SK-N-SH treated with all-trans-retinoic acid at 6 μM for 48 hours (cell line): ENCODE data around the gene CHRNB1.

Experiments used
- ATAC-seq: fragments of 200-7000 bp; cut with Tn5 transposase; 3 replicates; pipeline ENCODE4 v1.9.1; 2020; ENCODE audit warnings: mild to moderate bottlenecking, moderate library complexity
- ARNTL ChIP-seq: fragments of 450-650 bp; formaldehyde crosslinking; IDR thresholded peaks from 2 replicates; pipeline ENCODE4 v1.5.0; 2020; ENCODE audit warnings: low read depth, mild to moderate bottlenecking, moderate library complexity, borderline replicate concordance
- CSDC2 ChIP-seq: fragments of 250-450 bp; sonication (Bioruptor Pico); IDR thresholded peaks from 2 replicates; pipeline ENCODE4 v1.5.0; 2020; ENCODE audit warnings: mild to moderate bottlenecking, moderate library complexity
- ESRRG ChIP-seq: fragments of 250-450 bp; sonication (Bioruptor Pico); IDR thresholded peaks from 2 replicates; pipeline ENCODE4 v1.6.1; 2021; ENCODE audit warnings: mild to moderate bottlenecking
- GLIS3 ChIP-seq: fragments of 250-450 bp; sonication (Bioruptor Pico); IDR thresholded peaks from 2 replicates; pipeline ENCODE4 v1.5.0; 2020; ENCODE audit warnings: mild to moderate bottlenecking, moderate library complexity
- ISL1 ChIP-seq: fragments of 250-450 bp; sonication (Bioruptor Pico); IDR thresholded peaks from 2 replicates; pipeline ENCODE4 v2.1.2; 2022; ENCODE audit warnings: mild to moderate bottlenecking, moderate library complexity
- OSR1 ChIP-seq: fragments of 250-450 bp; sonication (Bioruptor Pico); IDR thresholded peaks from 2 replicates; pipeline ENCODE4 v1.8.0; 2022; ENCODE audit warnings: moderate library complexity, mild to moderate bottlenecking, inconsistent platforms
- PPARA ChIP-seq: fragments of 250-450 bp; sonication (Bioruptor Pico); IDR thresholded peaks from 2 replicates; pipeline ENCODE4 v1.5.0; 2020; ENCODE audit warnings: mild to moderate bottlenecking, borderline replicate concordance
- RARB ChIP-seq: fragments of 250-450 bp; sonication (Bioruptor Pico); IDR thresholded peaks from 2 replicates; pipeline ENCODE4 v1.8.0; 2021; ENCODE audit warnings: mild to moderate bottlenecking, moderate library complexity
- SNAI2 ChIP-seq: fragments of 250-450 bp; sonication (Bioruptor Pico); IDR thresholded peaks from 2 replicates; pipeline ENCODE4 v1.5.0; 2020; ENCODE audit warnings: mild to moderate bottlenecking, moderate library complexity
- TOX ChIP-seq: fragments of 250-450 bp; sonication (Bioruptor Pico); IDR thresholded peaks from 2 replicates; pipeline ENCODE4 v1.8.0; 2021; ENCODE audit warnings: mild to moderate bottlenecking, moderate library complexity, borderline replicate concordance
- ZC3H10 ChIP-seq: fragments of 250-450 bp; sonication (Bioruptor Pico); IDR thresholded peaks from 2 replicates; pipeline ENCODE4 v1.5.1; 2021; ENCODE audit warnings: mild to moderate bottlenecking, moderate library complexity
- ZFP3 ChIP-seq: fragments of 250-450 bp; sonication (Bioruptor Pico); IDR thresholded peaks from 2 replicates; pipeline ENCODE4 v1.5.0; 2020; ENCODE audit warnings: mild to moderate bottlenecking, moderate library complexity
- ZFP30 ChIP-seq: fragments of 450-650 bp; formaldehyde crosslinking; IDR thresholded peaks from 2 replicates; pipeline ENCODE4 v1.5.0; 2022; ENCODE audit warnings: mild to moderate bottlenecking, moderate library complexity
- ZNF70 ChIP-seq: fragments of 450-650 bp; formaldehyde crosslinking; IDR thresholded peaks from 2 replicates; pipeline ENCODE4 v1.5.0; 2020; ENCODE audit warnings: mild to moderate bottlenecking, moderate library complexity
- ZNF8 ChIP-seq: fragments of 450-650 bp; formaldehyde crosslinking; IDR thresholded peaks from 2 replicates; pipeline ENCODE4 v1.5.0; 2020; ENCODE audit warnings: mild to moderate bottlenecking, moderate library complexity
- TF ChIP-seq, protein P1 (sequence below): fragments of 250-450 bp; sonication (Bioruptor Pico); IDR thresholded peaks from 2 replicates; pipeline ENCODE4 v1.8.0; 2020; ENCODE audit warnings: mild to moderate bottlenecking, moderate library complexity, borderline replicate concordance
- TF ChIP-seq, protein P2 (sequence below): fragments of 250-450 bp; sonication (Bioruptor Pico); IDR thresholded peaks from 2 replicates; pipeline ENCODE4 v1.5.1; 2020; ENCODE audit warnings: low read depth, mild to moderate bottlenecking, moderate library complexity
- TF ChIP-seq, protein P3 (sequence below): fragments of 250-450 bp; sonication (Bioruptor Pico); IDR thresholded peaks from 2 replicates; pipeline ENCODE4 v1.8.0; 2021; ENCODE audit warnings: low read depth, mild to moderate bottlenecking, moderate library complexity, borderline replicate concordance
- TF ChIP-seq, protein P4 (sequence below): fragments of 250-450 bp; sonication (Bioruptor Pico); IDR thresholded peaks from 2 replicates; pipeline ENCODE4 v1.5.0; 2020; ENCODE audit warnings: mild to moderate bottlenecking, moderate library complexity
- TF ChIP-seq, protein P5 (sequence below): fragments of 250-450 bp; sonication (Bioruptor Pico); IDR thresholded peaks from 2 replicates; pipeline ENCODE4 v1.5.1; 2021; ENCODE audit warnings: mild to moderate bottlenecking, moderate library complexity

The CHRNB1 gene

DNA sequence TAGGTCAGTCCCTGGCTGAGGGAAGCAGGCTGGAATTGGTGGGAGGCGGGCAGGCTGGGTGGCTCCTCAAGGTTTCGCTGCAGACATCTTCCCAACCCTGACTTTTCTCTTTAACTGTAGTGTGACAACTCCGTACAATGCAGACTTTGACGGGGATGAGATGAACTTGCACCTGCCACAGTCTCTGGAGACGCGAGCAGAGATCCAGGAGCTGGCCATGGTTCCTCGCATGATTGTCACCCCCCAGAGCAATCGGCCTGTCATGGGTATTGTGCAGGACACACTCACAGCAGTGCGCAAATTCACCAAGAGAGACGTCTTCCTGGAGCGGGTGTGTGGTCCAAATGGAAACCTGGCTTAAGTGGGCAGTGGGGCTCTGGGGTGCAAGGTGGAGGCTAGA is 54.3 kb downstream of the CHRNB1 start:
- ATAC-seq, result no peak
- no peak for TF ChIP-seq PPARA (CRISPR knock-in tag)
- TF ChIP-seq ZNF8 (CRISPR knock-in tag), result no peak
- no peak for TF ChIP-seq CSDC2 (CRISPR knock-in tag)
- TF ChIP-seq ZNF70 (CRISPR knock-in tag), result no peak
- TF ChIP-seq ZFP30 (CRISPR knock-in tag), result no peak
- no peak for TF ChIP-seq OSR1
- TF ChIP-seq, protein P1, sequence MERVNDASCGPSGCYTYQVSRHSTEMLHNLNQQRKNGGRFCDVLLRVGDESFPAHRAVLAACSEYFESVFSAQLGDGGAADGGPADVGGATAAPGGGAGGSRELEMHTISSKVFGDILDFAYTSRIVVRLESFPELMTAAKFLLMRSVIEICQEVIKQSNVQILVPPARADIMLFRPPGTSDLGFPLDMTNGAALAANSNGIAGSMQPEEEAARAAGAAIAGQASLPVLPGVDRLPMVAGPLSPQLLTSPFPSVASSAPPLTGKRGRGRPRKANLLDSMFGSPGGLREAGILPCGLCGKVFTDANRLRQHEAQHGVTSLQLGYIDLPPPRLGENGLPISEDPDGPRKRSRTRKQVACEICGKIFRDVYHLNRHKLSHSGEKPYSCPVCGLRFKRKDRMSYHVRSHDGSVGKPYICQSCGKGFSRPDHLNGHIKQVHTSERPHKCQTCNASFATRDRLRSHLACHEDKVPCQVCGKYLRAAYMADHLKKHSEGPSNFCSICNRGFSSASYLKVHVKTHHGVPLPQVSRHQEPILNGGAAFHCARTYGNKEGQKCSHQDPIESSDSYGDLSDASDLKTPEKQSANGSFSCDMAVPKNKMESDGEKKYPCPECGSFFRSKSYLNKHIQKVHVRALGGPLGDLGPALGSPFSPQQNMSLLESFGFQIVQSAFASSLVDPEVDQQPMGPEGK (CRISPR knock-in tag), result no peak
- no peak for TF ChIP-seq TOX (CRISPR knock-in tag)
- TF ChIP-seq, protein P2, sequence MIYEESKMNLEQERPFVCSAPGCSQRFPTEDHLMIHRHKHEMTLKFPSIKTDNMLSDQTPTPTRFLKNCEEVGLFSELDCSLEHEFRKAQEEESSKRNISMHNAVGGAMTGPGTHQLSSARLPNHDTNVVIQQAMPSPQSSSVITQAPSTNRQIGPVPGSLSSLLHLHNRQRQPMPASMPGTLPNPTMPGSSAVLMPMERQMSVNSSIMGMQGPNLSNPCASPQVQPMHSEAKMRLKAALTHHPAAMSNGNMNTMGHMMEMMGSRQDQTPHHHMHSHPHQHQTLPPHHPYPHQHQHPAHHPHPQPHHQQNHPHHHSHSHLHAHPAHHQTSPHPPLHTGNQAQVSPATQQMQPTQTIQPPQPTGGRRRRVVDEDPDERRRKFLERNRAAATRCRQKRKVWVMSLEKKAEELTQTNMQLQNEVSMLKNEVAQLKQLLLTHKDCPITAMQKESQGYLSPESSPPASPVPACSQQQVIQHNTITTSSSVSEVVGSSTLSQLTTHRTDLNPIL (CRISPR knock-in tag), result no peak
- no peak for TF ChIP-seq RARB (CRISPR knock-in tag)
- no peak for TF ChIP-seq ARNTL (CRISPR knock-in tag)
- TF ChIP-seq GLIS3 (CRISPR knock-in tag), result no peak
- no peak for TF ChIP-seq ISL1

DNA sequence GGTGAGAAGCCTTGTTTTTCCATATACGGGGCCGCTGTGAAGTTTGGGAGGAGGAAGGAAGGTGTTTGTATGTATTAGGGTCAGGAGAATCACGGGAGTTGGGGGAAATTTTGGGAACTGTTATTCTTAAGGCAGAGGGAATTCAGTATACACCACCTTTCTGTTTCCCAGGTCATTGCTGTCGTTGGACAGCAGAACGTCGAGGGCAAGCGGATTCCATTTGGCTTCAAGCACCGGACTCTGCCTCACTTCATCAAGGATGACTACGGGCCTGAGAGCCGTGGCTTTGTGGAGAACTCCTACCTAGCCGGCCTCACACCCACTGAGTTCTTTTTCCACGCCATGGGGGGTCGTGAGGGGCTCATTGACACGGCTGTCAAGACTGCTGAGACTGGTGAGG is 56.9 kb downstream of the CHRNB1 start:
- no peak for ATAC-seq
- TF ChIP-seq, protein P3, sequence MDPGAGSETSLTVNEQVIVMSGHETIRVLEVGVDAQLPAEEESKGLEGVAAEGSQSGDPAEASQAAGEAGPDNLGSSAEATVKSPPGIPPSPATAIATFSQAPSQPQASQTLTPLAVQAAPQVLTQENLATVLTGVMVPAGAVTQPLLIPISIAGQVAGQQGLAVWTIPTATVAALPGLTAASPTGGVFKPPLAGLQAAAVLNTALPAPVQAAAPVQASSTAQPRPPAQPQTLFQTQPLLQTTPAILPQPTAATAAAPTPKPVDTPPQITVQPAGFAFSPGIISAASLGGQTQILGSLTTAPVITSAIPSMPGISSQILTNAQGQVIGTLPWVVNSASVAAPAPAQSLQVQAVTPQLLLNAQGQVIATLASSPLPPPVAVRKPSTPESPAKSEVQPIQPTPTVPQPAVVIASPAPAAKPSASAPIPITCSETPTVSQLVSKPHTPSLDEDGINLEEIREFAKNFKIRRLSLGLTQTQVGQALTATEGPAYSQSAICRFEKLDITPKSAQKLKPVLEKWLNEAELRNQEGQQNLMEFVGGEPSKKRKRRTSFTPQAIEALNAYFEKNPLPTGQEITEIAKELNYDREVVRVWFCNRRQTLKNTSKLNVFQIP (CRISPR knock-in tag), result no peak
- TF ChIP-seq CSDC2 (CRISPR knock-in tag) (no peak), ISL1 (no peak), ZFP3 (CRISPR knock-in tag) (no peak)

DNA sequence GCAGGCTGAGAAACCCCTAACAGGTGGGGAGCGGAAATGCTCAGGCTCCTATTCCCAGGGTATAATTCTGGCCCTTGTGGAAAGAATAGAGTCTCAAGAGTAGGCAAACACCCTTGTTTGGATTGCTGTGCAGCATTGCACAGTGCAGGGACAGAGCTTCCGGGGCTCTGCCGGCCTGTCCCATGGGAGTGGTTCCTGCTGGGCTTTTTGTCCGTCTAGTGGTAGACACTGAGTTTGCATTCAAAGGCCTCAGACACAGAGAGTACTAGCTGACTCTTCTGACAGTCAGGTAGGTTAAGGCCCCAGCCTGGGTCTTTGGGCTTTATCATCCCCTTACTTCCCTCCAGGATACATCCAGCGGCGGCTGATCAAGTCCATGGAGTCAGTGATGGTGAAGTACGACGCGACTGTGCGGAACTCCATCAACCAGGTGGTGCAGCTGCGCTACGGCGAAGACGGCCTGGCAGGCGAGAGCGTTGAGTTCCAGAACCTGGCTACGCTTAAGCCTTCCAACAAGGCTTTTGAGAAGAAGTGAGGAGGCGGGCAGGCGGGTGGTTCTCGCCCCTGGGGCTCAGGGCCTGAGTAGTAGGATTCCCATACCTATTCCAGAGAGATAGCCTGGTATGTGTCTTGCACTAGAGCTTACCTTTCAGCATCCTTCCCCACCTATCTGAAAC is 57.4 kb downstream of the CHRNB1 start:
- no peak for TF ChIP-seq ZFP3 (CRISPR knock-in tag)
- TF ChIP-seq, protein P2 (CRISPR knock-in tag), result no peak
- TF ChIP-seq SNAI2 (CRISPR knock-in tag), result no peak
- TF ChIP-seq, protein P4, sequence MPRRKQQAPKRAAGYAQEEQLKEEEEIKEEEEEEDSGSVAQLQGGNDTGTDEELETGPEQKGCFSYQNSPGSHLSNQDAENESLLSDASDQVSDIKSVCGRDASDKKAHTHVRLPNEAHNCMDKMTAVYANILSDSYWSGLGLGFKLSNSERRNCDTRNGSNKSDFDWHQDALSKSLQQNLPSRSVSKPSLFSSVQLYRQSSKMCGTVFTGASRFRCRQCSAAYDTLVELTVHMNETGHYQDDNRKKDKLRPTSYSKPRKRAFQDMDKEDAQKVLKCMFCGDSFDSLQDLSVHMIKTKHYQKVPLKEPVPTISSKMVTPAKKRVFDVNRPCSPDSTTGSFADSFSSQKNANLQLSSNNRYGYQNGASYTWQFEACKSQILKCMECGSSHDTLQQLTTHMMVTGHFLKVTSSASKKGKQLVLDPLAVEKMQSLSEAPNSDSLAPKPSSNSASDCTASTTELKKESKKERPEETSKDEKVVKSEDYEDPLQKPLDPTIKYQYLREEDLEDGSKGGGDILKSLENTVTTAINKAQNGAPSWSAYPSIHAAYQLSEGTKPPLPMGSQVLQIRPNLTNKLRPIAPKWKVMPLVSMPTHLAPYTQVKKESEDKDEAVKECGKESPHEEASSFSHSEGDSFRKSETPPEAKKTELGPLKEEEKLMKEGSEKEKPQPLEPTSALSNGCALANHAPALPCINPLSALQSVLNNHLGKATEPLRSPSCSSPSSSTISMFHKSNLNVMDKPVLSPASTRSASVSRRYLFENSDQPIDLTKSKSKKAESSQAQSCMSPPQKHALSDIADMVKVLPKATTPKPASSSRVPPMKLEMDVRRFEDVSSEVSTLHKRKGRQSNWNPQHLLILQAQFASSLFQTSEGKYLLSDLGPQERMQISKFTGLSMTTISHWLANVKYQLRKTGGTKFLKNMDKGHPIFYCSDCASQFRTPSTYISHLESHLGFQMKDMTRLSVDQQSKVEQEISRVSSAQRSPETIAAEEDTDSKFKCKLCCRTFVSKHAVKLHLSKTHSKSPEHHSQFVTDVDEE, result no peak
- TF ChIP-seq, protein P1 (CRISPR knock-in tag), result no peak
- no peak for TF ChIP-seq PPARA (CRISPR knock-in tag)
- no peak for TF ChIP-seq ZC3H10
- TF ChIP-seq, protein P3 (CRISPR knock-in tag), result no peak
- TF ChIP-seq ARNTL (CRISPR knock-in tag), result no peak
- TF ChIP-seq, protein P5, sequence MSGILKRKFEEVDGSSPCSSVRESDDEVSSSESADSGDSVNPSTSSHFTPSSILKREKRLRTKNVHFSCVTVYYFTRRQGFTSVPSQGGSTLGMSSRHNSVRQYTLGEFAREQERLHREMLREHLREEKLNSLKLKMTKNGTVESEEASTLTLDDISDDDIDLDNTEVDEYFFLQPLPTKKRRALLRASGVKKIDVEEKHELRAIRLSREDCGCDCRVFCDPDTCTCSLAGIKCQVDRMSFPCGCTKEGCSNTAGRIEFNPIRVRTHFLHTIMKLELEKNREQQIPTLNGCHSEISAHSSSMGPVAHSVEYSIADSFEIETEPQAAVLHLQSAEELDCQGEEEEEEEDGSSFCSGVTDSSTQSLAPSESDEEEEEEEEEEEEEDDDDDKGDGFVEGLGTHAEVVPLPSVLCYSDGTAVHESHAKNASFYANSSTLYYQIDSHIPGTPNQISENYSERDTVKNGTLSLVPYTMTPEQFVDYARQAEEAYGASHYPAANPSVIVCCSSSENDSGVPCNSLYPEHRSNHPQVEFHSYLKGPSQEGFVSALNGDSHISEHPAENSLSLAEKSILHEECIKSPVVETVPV (CRISPR knock-in tag), result no peak
- no peak for TF ChIP-seq ESRRG (CRISPR knock-in tag)
- no peak for TF ChIP-seq ZFP30 (CRISPR knock-in tag)
- TF ChIP-seq ZNF70 (CRISPR knock-in tag), result no peak
- TF ChIP-seq, all 23 proteins: peak for 0
- peak; percentile 19; the same call in 2 of the 3 replicates for ATAC-seq
